OCI-LY7 (cell line): ENCODE measurements around the gene GALNT14. TPM values are rescaled to one million over a fixed set of nuclear protein-coding genes. Genes with fewer than 3 reads are reported as not detected.

ENCODE experiments used
- BruUV-seq: library from RNA; stranded (reverse); fragments of 400-500 nt; replicated peaks from 2 replicates; lab custom pipeline; 2021; lab: Mats Ljungman, UMichigan
- CTCF ChIA-PET: fragments of 300-600 bp; sonication (Branson Sonifier 250); formaldehyde crosslinking; loops from one replicate; lab custom pipeline; 2022; ENCODE audit warnings: antibody characterized with exemption; ENCODE audit not compliant: unreplicated experiment; lab: Charles Lee
- POLR2A ChIA-PET: fragments of 300-600 bp; sonication (Branson Sonifier 250); formaldehyde crosslinking; loops from one replicate; lab custom pipeline; 2022; ENCODE audit warnings: antibody characterized with exemption; lab: Charles Lee
- DNase-seq: peaks from one replicate; pipeline ENCODE4 v3.0.0-alpha.2; 2015; ENCODE audit warnings: low spot score
- H2AFZ ChIP-seq: fragments of 200-600 bp; sonication (generic), shearing (Covaris generic); 2 replicates; pipeline ENCODE4 v1.6.1; 2014; ENCODE audit warnings: mild to moderate bottlenecking, antibody characterized with exemption, low read length, moderate library complexity
- H3K27ac ChIP-seq: fragments of 200-600 bp; sonication (generic); 2 replicates; pipeline ENCODE4 v1.5.1; 2014; ENCODE audit warnings: mixed run types, low read depth, mild to moderate bottlenecking, moderate library complexity, low read length, inconsistent platforms; ENCODE audit not compliant: poor library complexity, severe bottlenecking
- H3K36me3 ChIP-seq: fragments of 200-600 bp; sonication (generic); 2 replicates; pipeline ENCODE4 v1.6.1; 2014; ENCODE audit warnings: mild to moderate bottlenecking, antibody characterized with exemption, low read length, moderate library complexity, mixed read lengths; ENCODE audit not compliant: insufficient read depth
- H3K4me1 ChIP-seq: fragments of 200-600 bp; sonication (generic); 2 replicates; pipeline ENCODE4 v1.5.1; 2014; ENCODE audit warnings: mild to moderate bottlenecking, low read length; ENCODE audit not compliant: insufficient read depth, poor library complexity, severe bottlenecking
- H3K4me2 ChIP-seq: fragments of 200-600 bp; sonication (generic); 2 replicates; pipeline ENCODE4 v1.6.1; 2014; ENCODE audit warnings: mild to moderate bottlenecking, low read length
- H3K4me3 ChIP-seq: fragments of 200-600 bp; sonication (generic); 2 replicates; pipeline ENCODE4 v1.5.1; 2014; ENCODE audit warnings: mild to moderate bottlenecking, low read depth, low read length; ENCODE audit not compliant: poor library complexity, severe bottlenecking
- H3K79me2 ChIP-seq: fragments of 200-600 bp; sonication (generic); 2 replicates; pipeline ENCODE4 v1.6.1; 2016; ENCODE audit warnings: low read depth, mild to moderate bottlenecking, low read length, moderate library complexity, mixed read lengths; ENCODE audit not compliant: insufficient read depth
- H3K9me2 ChIP-seq: fragments of 200-600 bp; sonication (generic); 2 replicates; pipeline ENCODE4 v1.6.1; 2016; ENCODE audit warnings: mild to moderate bottlenecking, low read length, mixed read lengths; ENCODE audit not compliant: insufficient read depth
- H3K9me3 ChIP-seq: fragments of 200-600 bp; sonication (generic); 2 replicates; pipeline ENCODE4 v1.6.1; 2014; ENCODE audit warnings: mild to moderate bottlenecking, mixed run types, low read length, mixed read lengths
- H4K20me1 ChIP-seq: fragments of 200-600 bp; sonication (generic); 2 replicates; pipeline ENCODE4 v1.6.1; 2014; ENCODE audit warnings: mild to moderate bottlenecking, antibody characterized with exemption, low read length, moderate library complexity, mixed read lengths; ENCODE audit not compliant: insufficient read depth
- EZH2phosphoT487 ChIP-seq: fragments of 200-600 bp; sonication (generic); IDR thresholded peaks from 2 replicates; pipeline ENCODE4 v1.6.1; 2018; ENCODE audit warnings: low read depth, borderline replicate concordance, mild to moderate bottlenecking, mixed run types, antibody characterized with exemption, low read length, moderate library complexity, mixed read lengths
- intact Hi-C: fragments of 100-400 bp; cut with micrococcal nuclease; formaldehyde crosslinking; loops from one replicate; pipeline ENCODE4 v1.10.0; 2022; ENCODE audit not compliant: unreplicated experiment
- total RNA-seq, 2 experiments: library from RNA; depleted of rRNA in 1 of 2; stranded (reverse); fragments of >200 nt in 1 of 2; shearing (Covaris generic) in 1 of 2; gene quantifications; 2 replicates each; pipeline ENCODE4 v1.2.3, GENCODE V29; 2014 to 2022
- TF ChIP-seq, protein P1 (sequence below): fragments of 200-600 bp; sonication (generic); conservative IDR thresholded peaks from 2 replicates; pipeline ENCODE4 v1.5.1; 2014; ENCODE audit warnings: mild to moderate bottlenecking, antibody characterized with exemption, low read length, moderate library complexity, mixed read lengths

GALNT14 gene
- total RNA-seq, 2 experiments from 2014 or later, result 14.8 to 25.6 TPM

DNA sequence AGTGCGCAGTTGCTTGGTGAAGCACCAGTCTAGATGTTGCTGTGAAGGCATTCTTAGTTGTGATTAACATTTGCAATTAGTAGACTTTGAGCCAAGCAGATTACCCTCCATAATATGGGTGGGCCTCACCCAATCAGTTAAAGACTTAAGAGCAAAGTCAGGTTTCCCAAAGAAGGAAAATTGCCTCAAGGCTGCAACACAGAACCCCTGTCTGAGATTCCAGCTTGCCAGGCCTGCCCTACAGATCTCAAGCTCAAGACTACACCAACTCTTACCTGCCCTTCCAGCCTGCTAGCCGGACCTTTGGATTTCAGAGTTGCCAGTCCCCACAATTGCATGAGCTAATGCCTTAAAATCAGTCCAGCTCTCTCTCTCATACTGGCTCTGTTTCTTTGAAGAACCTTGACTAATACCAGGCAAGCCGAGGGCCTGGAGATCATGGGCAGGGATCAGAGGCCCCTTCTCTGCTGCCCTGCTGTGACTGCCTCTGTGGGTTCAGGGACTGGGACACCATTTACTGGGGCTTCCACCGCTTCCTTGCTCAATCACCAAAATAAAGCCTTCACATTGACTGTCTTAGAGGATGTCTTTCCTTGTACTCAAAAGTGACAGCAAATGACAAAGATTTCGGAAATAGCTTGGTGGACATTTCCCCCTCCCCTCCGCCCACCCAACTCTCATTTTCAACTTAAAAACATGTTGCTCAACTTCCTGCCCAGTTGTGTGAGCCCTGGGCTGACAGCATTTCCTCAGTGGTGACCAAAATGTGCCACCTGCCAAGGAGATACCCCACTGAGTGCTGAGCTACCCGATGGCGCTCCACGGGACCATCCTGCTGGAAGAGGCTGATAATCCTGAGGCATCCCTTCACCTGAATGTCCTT is 86.7 kb downstream of the GALNT14 start:
- no peaks in the 10 kb centered on the region for H3K4me1 ChIP-seq
- no peak overlapping the region for H2AFZ ChIP-seq
- TF ChIP-seq, protein P1, sequence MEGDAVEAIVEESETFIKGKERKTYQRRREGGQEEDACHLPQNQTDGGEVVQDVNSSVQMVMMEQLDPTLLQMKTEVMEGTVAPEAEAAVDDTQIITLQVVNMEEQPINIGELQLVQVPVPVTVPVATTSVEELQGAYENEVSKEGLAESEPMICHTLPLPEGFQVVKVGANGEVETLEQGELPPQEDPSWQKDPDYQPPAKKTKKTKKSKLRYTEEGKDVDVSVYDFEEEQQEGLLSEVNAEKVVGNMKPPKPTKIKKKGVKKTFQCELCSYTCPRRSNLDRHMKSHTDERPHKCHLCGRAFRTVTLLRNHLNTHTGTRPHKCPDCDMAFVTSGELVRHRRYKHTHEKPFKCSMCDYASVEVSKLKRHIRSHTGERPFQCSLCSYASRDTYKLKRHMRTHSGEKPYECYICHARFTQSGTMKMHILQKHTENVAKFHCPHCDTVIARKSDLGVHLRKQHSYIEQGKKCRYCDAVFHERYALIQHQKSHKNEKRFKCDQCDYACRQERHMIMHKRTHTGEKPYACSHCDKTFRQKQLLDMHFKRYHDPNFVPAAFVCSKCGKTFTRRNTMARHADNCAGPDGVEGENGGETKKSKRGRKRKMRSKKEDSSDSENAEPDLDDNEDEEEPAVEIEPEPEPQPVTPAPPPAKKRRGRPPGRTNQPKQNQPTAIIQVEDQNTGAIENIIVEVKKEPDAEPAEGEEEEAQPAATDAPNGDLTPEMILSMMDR, result no peak
- no peak for TF ChIP-seq EZH2phosphoT487
- no peak overlapping the region for H3K27ac ChIP-seq
- intact Hi-C loops, result no loop called here
- DNase-seq, result no peak
- no peaks in the 10 kb centered on the region for H3K9me2 ChIP-seq
- BruUV-seq, result no TSS peak
- no peaks in the 10 kb centered on the region for H4K20me1 ChIP-seq
- ChIA-PET CTCF (no interaction called here), POLR2A (interaction anchor here (0.6 to 0.7 kb wide), 2 partner anchors 58 to 194 kb away, joined by 3 to 4 read pairs; no protein-coding TSS in a partner anchor)
- no peaks in the 10 kb centered on the region for H3K9me3 ChIP-seq
- no peak overlapping the region for H3K4me3 ChIP-seq
- no peaks in the 10 kb centered on the region for H3K79me2 ChIP-seq
- no peaks in the 10 kb centered on the region for H3K36me3 ChIP-seq
- H3K4me2 ChIP-seq, result no peak overlapping the region

GRCh38 chr2:31049916-31050588 is 88.2 kb downstream of the GALNT14 start:
- no peak for TF ChIP-seq EZH2phosphoT487
- TF ChIP-seq, protein P1, result no peak

More at GRCh38 chr2:31049916-31050588, 88.2 kb downstream of the GALNT14 start:
- no peaks in the 10 kb centered on the region for H4K20me1 ChIP-seq
- no peak overlapping the region for H3K27ac ChIP-seq
- no peaks in the 10 kb centered on the region for H3K79me2 ChIP-seq
- no peak overlapping the region for H3K4me3 ChIP-seq
- H3K9me2 ChIP-seq, result no peaks in the 10 kb centered on the region
- BruUV-seq, result no TSS peak
- H3K9me3 ChIP-seq, result no peaks in the 10 kb centered on the region
- POLR2A ChIA-PET, result no interaction called here
- no peak overlapping the region for H2AFZ ChIP-seq
- CTCF ChIA-PET, result no interaction called here
- H3K4me1 ChIP-seq, result no peaks in the 10 kb centered on the region
- no peaks in the 10 kb centered on the region for H3K36me3 ChIP-seq
- DNase-seq, result no peak
- intact Hi-C loops, result no loop called here
- H3K4me2 ChIP-seq, result no peak overlapping the region
